GM18502 (cell line): ENCODE data around the gene SCAND1.

Experiments
- ATAC-seq: cut with Tn5 transposase; IDR thresholded peaks from one replicate; pipeline ENCODE4 v1.9.1; 2021; ENCODE audit warnings: mild to moderate bottlenecking; ENCODE audit not compliant: unreplicated experiment, poor library complexity

Gene SCAND1

GRCh38 chr20:35908007-35908406 is 46.3 kb downstream of the SCAND1 start:
- ATAC-seq = no peak

DNA sequence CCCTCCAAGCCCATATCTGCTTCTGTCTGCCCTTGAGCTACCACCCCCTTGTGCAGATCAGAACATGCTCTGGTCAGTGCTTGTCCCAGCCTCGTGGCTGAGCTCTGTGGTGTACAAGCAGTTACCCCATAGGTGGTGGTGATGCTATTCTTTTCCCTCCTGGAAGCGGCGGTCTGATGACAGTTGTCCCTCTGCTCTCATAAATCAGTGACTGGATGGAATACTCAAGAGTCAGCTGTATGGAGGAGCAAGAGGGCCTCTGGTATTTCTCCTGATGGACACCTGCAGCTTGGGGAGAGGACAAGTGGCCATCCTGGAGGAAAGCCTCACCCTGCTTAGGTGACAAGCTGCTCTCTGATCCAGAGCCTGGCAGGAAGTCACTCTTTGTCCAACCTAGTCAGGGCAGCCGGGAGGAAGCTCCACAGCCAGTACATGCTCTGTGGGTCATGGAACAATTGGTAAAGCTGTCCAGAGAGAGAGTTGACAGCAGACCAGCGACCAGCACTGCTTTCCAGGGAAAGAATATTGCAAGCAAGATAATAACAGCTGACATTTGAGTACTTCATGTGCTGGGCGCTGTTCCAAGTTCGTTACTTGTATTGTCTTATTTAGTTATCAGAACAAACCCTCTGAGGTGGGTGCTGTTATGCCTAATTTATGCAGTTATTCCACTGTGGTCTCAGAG is 47.1 kb downstream of the SCAND1 start:
- ATAC-seq = no peak

- no peak for ATAC-seq
These were observed 49.2 kb downstream of the SCAND1 start for GRCh38 chr20:35904982-35905663.

DNA sequence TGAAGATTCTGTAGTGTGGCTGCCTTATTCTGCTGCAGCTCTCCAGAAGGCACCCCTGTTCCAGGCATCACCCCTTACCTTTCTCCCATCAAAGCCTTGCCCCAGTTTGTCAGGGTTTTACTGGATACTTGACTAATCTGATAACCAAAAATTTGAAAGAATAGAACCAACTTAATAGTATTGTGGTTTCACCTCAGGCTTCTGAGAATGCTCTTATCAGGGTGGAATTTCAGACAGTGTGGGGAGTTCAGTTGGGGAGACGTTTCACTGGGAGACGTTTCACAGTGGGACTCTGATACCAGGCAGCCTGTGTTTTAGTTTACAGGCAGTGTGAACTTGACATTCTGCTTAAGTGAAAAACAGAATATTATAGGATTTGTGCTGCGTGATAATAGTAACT is 50.5 kb downstream of the SCAND1 start:
- no peak for ATAC-seq
